Left ventricle myocardium inferior (tissue), 1 donor: Measurements from ENCODE around the gene VGLL3. TPM values are rescaled to one million over a fixed set of nuclear protein-coding genes. Genes with fewer than 3 reads are reported as not detected.

Experiments
- DNase-seq: peaks from one replicate; pipeline ENCODE4 v3.0.0-alpha.2; 2020
- H3K27ac ChIP-seq: fragments of 200-600 bp; replicated peaks from 2 replicates; pipeline ENCODE4 v1.8.0; 2021
- H3K27me3 ChIP-seq: fragments of 200-600 bp; 2 replicates; pipeline ENCODE4 v1.8.0; 2021; ENCODE audit warnings: low read depth
- H3K36me3 ChIP-seq: fragments of 200-600 bp; 2 replicates; pipeline ENCODE4 v1.8.0; 2021
- H3K4me1 ChIP-seq: fragments of 200-600 bp; 2 replicates; pipeline ENCODE4 v1.8.0; 2021
- H3K4me3 ChIP-seq: fragments of 200-600 bp; 2 replicates; pipeline ENCODE4 v1.8.0; 2021; ENCODE audit warnings: mild to moderate bottlenecking, moderate library complexity
- H3K9me3 ChIP-seq: fragments of 200-600 bp; replicated peaks from 2 replicates; pipeline ENCODE4 v1.8.0; 2021
- intact Hi-C: fragments of 100-400 bp; cut with micrococcal nuclease; formaldehyde crosslinking; loops from one replicate; pipeline ENCODE4 v1.11.0; 2022
- total RNA-seq: library from RNA; stranded (reverse); fragmentation: NEBNext Ultra II Directional; extraction: Animal tissue kit (Norgen Biotek cat#: 25700); gene quantifications from one replicate; pipeline ENCODE4 v1.2.1, GENCODE V29; 2021
- TF ChIP-seq, protein P1 (sequence below): fragments of 200-600 bp; IDR thresholded peaks from 2 replicates; pipeline ENCODE4 v1.8.0; 2021; ENCODE audit warnings: antibody characterized with exemption, mild to moderate bottlenecking, borderline replicate concordance
- donor health status: DM: no; HTN: yes; CAD: no; lungs with severe emphysema.

The VGLL3 gene
- total RNA-seq, 1 donor from 2014 or later, result 4.0 TPM

DNA sequence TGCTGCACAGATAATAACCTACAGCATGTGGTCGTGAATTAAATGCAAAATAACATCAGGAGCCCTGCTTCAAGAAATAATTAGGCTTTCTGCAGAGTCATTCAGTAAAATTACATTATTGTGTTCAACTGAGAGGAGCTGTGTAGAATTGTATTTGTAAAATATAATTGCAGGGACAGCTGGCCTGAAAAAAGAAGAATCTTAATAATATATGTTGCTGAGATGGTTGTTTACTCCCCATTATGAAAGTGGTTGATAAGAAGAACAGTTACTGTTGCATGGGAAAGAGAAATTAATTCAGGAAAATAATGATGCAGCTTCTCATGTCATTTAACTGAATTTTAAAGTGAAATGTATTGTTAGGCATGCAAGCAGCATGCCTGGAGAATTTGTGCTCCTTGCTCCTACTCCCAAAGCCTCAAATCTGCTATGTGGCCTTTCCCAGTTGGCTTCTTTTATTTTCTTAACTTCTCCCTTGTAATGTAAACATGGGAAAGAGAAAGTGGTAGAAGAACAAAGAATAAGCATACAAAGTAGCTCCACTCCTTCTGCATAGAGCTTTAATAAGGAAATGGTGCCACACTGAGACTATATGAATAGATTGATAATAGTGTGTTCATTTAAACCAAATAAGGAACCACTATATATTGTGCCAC is 100.1 kb downstream of the VGLL3 start:
- Histone ChIP-seq H3K27me3 (no peaks in the 10 kb centered on the region), H3K4me3 (no peak overlapping the region), H3K9me3 (peaks cover 5% of the 10 kb centered on the region), H3K4me1 (no peaks in the 10 kb centered on the region), H3K36me3 (no peaks in the 10 kb centered on the region), H3K27ac (no peak overlapping the region)
- DNase-seq, result no peak
- TF ChIP-seq, protein P1, sequence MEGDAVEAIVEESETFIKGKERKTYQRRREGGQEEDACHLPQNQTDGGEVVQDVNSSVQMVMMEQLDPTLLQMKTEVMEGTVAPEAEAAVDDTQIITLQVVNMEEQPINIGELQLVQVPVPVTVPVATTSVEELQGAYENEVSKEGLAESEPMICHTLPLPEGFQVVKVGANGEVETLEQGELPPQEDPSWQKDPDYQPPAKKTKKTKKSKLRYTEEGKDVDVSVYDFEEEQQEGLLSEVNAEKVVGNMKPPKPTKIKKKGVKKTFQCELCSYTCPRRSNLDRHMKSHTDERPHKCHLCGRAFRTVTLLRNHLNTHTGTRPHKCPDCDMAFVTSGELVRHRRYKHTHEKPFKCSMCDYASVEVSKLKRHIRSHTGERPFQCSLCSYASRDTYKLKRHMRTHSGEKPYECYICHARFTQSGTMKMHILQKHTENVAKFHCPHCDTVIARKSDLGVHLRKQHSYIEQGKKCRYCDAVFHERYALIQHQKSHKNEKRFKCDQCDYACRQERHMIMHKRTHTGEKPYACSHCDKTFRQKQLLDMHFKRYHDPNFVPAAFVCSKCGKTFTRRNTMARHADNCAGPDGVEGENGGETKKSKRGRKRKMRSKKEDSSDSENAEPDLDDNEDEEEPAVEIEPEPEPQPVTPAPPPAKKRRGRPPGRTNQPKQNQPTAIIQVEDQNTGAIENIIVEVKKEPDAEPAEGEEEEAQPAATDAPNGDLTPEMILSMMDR, result no peak
- intact Hi-C loops, result no loop called here

Other genes with a start within 250 kb of the VGLL3 start
- gene CHMP2B, start 236.2 kb upstream of the VGLL3 start, total RNA-seq, result 35.8 TPM